Upper lobe of left lung (tissue), 6 donors: Measurements from ENCODE around the gene PLPPR1. TPM values are rescaled to one million over a fixed set of nuclear protein-coding genes. Genes with fewer than 3 reads are reported as not detected.
"Not testable (repeated sequence)": the region's sequence is repeated elsewhere in the genome, so short reads cannot be mapped to it uniquely, and the experiment has no call there.

ENCODE experiments used
- ATAC-seq, 2 donors: fragments of 200-7000 bp; cut with Tn5 transposase; one replicate each; pipeline ENCODE4 v1.9.1; 2022; ENCODE audit warnings: mild to moderate bottlenecking in 2 of 2, moderate library complexity in 2 of 2; ENCODE audit not compliant: low FRiP score in 2 of 2
- DNase-seq, 2 donors: peaks; one replicate each; pipeline ENCODE4 v3.0.0-alpha.2; 2019 to 2020
- H3K27ac ChIP-seq, 4 donors: fragments of 200-600 bp; sonication (generic); one replicate each; pipeline ENCODE4 v1.5.1; 2016 to 2019
- H3K27me3 ChIP-seq, 4 donors: fragments of 200-600 bp; sonication (generic); one replicate each; pipeline ENCODE4 v1.5.1; 2017 to 2019
- H3K36me3 ChIP-seq, 4 donors: fragments of 200-600 bp; sonication (generic); one replicate each; pipeline ENCODE4 v1.5.1; 2016 to 2019
- H3K4me1 ChIP-seq, 4 donors: fragments of 200-600 bp; sonication (generic); one replicate each; pipeline ENCODE4 v1.5.1; 2018 to 2019
- H3K4me3 ChIP-seq, 4 donors: fragments of 200-600 bp; sonication (generic); one replicate each; pipeline ENCODE4 v1.5.1; 2017 to 2019; ENCODE audit warnings: mild to moderate bottlenecking in 2 of 4, moderate library complexity in 1 of 4
- H3K9me3 ChIP-seq, 4 donors: fragments of 200-600 bp; sonication (generic); one replicate each; pipeline ENCODE4 v1.5.1; 2018 to 2019
- EP300 ChIP-seq, 4 donors: sonication (generic); formaldehyde crosslinking; IDR thresholded peaks; one replicate each; pipeline ENCODE4 v1.5.1; 2017; ENCODE audit warnings: antibody characterized with exemption in 4 of 4, control low read depth in 2 of 4
- POLR2A ChIP-seq, 4 donors: fragments of 450-650 bp; IDR thresholded peaks; one replicate each; pipeline ENCODE4 v1.5.1; 2016 to 2017; ENCODE audit warnings: antibody characterized with exemption in 4 of 4, mild to moderate bottlenecking in 2 of 4
- POLR2AphosphoS5 ChIP-seq, 2 donors: sonication (generic); formaldehyde crosslinking; IDR thresholded peaks; one replicate each; pipeline ENCODE4 v1.5.1; 2017; ENCODE audit warnings: antibody characterized with exemption in 2 of 2
- WGBS, 2 donors: methylation state at CpG; one replicate each; pipeline ENCODE4 v1.1.5; 2017 to 2018; 5-methylcytosine and 5-hydroxymethylcytosine counted together
- total RNA-seq, 6 donors: library from RNA; depleted of rRNA in 4 of 6; stranded (reverse); fragments of >200 nt in 4 of 6; gene quantifications; one replicate each; pipeline versions ENCODE4 v1.1.0 to v1.2.1, GENCODE V29; 2016 to 2021
- TF ChIP-seq, protein P1 (sequence below), 6 experiments: fragments of 450-650 bp in 4 of 6; fragments of 200-600 bp in 2 of 6; sonication (generic) in 2 of 6; IDR thresholded peaks; one replicate each; pipeline ENCODE4 v1.5.1; 2016 to 2019; ENCODE audit warnings: antibody characterized with exemption in 6 of 6
- donor health status: DM: no; HTN: no; CAD: no; lungs with moderate emphysema.
- donor health status: DM: no; HTN: yes; CAD: no; lungs with severe emphysema.

PLPPR1 gene
- total RNA-seq, 6 donors from 2014 or later: 0.44 to 5.1 (median 2.7) TPM; not detected in 1

GRCh38 chr9:101121836-101122399 lies 93.4 kb downstream of the PLPPR1 start:
- no peaks in the 10 kb centered on the region for H3K4me1 ChIP-seq
- no peaks in the 10 kb centered on the region for H3K27me3 ChIP-seq
- no peak overlapping the region for H3K4me3 ChIP-seq
- peaks cover 0 to 10% (median 5%) of the 10 kb centered on the region in 4 donors for H3K9me3 ChIP-seq
- 31 to 41% methylated on average over 2 of the region's 2 CpGs for WGBS, 2 donors
- ATAC-seq: no peak
- DNase-seq: no peak
- no peak overlapping the region for H3K27ac ChIP-seq
- no peak for TF ChIP-seq POLR2A (IDR thresholded peaks at IDR 0.05)
- TF ChIP-seq POLR2AphosphoS5 (IDR thresholded peaks at IDR 0.05): no peak
- TF ChIP-seq EP300 (IDR thresholded peaks at IDR 0.05): no peak
- TF ChIP-seq, protein P1, sequence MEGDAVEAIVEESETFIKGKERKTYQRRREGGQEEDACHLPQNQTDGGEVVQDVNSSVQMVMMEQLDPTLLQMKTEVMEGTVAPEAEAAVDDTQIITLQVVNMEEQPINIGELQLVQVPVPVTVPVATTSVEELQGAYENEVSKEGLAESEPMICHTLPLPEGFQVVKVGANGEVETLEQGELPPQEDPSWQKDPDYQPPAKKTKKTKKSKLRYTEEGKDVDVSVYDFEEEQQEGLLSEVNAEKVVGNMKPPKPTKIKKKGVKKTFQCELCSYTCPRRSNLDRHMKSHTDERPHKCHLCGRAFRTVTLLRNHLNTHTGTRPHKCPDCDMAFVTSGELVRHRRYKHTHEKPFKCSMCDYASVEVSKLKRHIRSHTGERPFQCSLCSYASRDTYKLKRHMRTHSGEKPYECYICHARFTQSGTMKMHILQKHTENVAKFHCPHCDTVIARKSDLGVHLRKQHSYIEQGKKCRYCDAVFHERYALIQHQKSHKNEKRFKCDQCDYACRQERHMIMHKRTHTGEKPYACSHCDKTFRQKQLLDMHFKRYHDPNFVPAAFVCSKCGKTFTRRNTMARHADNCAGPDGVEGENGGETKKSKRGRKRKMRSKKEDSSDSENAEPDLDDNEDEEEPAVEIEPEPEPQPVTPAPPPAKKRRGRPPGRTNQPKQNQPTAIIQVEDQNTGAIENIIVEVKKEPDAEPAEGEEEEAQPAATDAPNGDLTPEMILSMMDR (IDR thresholded peaks at IDR 0.05): no peak
- H3K36me3 ChIP-seq: no peaks in the 10 kb centered on the region

DNA sequence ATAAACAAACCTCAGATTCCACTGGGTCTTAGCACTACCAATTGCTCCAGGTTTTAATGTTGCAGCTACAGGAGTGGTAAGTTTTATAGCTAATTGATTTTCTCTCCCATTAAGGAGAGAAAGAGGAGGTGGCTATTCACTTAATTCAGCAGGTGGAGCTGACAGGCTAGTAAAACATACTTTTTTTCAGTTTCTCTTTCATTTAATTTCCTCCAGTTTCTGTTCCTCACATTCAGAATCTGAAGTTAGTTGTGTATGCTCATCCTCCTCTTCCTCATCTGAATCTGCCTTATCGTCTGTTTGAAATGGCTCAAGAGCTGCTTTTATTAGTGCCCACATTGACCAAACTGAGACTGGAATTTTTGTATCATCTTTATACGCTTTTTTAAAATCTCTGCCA lies 98.0 kb downstream of the PLPPR1 start:
- WGBS, 2 donors: 63 to 69% methylated on average over 2 of the region's 2 CpGs
- DNase-seq (no peak), ATAC-seq (no peak)
- H3K9me3 ChIP-seq: peaks cover 0 to 10% (median 5%) of the 10 kb centered on the region in 4 donors
- no peaks in the 10 kb centered on the region for H3K27me3 ChIP-seq
- H3K4me3 ChIP-seq: no peak overlapping the region
- TF ChIP-seq, protein P1 (IDR thresholded peaks at IDR 0.05): no peak
- TF ChIP-seq EP300 (IDR thresholded peaks at IDR 0.05): no peak
- TF ChIP-seq POLR2AphosphoS5 (IDR thresholded peaks at IDR 0.05): no peak
- no peak for TF ChIP-seq POLR2A (IDR thresholded peaks at IDR 0.05)
- H3K4me1 ChIP-seq: no peaks in the 10 kb centered on the region
- no peaks in the 10 kb centered on the region for H3K36me3 ChIP-seq
- no peak overlapping the region for H3K27ac ChIP-seq

- not testable (repeated sequence) for H3K27me3 ChIP-seq, H3K4me3 ChIP-seq, ATAC-seq, H3K36me3 ChIP-seq, H3K4me1 ChIP-seq, H3K27ac ChIP-seq, DNase-seq
- WGBS, 2 donors: 44 to 50% methylated on average over 3 of the region's 3 CpGs
- H3K9me3 ChIP-seq: peaks cover 0 to 10% (median 5%) of the 10 kb centered on the region in 4 donors
Measured at GRCh38 chr9:101127369-101127768, 98.8 kb downstream of the PLPPR1 start.

GRCh38 chr9:101128623-101129022 lies 100.1 kb downstream of the PLPPR1 start:
- H3K27me3 ChIP-seq: no peaks in the 10 kb centered on the region
- no peak overlapping the region for H3K4me3 ChIP-seq
- DNase-seq (no peak), ATAC-seq (no peak)
- peaks cover 0 to 6% (median 2%) of the 10 kb centered on the region in 4 donors for H3K9me3 ChIP-seq
- no peak for TF ChIP-seq EP300 (IDR thresholded peaks at IDR 0.05)
- TF ChIP-seq, protein P1 (IDR thresholded peaks at IDR 0.05): no peak
- TF ChIP-seq POLR2AphosphoS5 (IDR thresholded peaks at IDR 0.05): no peak
- no peak for TF ChIP-seq POLR2A (IDR thresholded peaks at IDR 0.05)
- no peak overlapping the region for H3K27ac ChIP-seq
- no peaks in the 10 kb centered on the region for H3K4me1 ChIP-seq
- no peaks in the 10 kb centered on the region for H3K36me3 ChIP-seq

DNA sequence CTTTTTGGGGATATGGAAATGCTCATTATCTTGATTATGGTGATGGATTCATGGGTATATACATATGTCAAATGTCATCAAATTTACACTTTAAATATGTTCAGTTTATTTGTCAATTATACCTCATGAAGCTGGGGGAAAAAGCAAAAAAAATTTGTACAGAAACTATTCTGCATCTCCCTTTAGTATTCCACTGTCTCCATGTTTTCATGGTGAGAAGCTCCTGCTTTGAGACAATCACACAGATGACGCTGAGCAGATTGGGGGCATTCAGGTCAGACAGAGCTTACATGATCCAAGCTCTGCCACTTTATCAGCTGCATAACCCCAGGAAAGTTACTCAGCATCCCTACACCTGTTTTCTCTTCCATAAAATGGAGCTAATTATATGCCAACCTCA lies 101.5 kb downstream of the PLPPR1 start:
- TF ChIP-seq EP300 (IDR thresholded peaks at IDR 0.05) (no peak), POLR2A (IDR thresholded peaks at IDR 0.05) (no peak), POLR2AphosphoS5 (IDR thresholded peaks at IDR 0.05) (no peak)
- TF ChIP-seq, protein P1 (IDR thresholded peaks at IDR 0.05): no peak

More for the DNA sequence above, 101.5 kb downstream of the PLPPR1 start:
- ATAC-seq (no peak), DNase-seq (no peak)
- H3K4me3 ChIP-seq: no peak overlapping the region
- no peak overlapping the region for H3K27ac ChIP-seq
- 35 to 90% methylated on average over 1 of the region's 1 CpG for WGBS, 2 donors
- H3K9me3 ChIP-seq: no peaks in the 10 kb centered on the region
- H3K4me1 ChIP-seq: no peaks in the 10 kb centered on the region
- H3K27me3 ChIP-seq: no peaks in the 10 kb centered on the region
- H3K36me3 ChIP-seq: no peaks in the 10 kb centered on the region
